ENCODE measurements around the gene OR8J1.
"Not testable (repeated sequence)": the region's sequence is repeated elsewhere in the genome, so short reads cannot be mapped to it uniquely, and the experiment has no call there.

The OR8J1 gene, protein sequence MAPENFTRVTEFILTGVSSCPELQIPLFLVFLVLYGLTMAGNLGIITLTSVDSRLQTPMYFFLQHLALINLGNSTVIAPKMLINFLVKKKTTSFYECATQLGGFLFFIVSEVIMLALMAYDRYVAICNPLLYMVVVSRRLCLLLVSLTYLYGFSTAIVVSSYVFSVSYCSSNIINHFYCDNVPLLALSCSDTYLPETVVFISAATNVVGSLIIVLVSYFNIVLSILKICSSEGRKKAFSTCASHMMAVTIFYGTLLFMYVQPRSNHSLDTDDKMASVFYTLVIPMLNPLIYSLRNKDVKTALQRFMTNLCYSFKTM

DNA sequence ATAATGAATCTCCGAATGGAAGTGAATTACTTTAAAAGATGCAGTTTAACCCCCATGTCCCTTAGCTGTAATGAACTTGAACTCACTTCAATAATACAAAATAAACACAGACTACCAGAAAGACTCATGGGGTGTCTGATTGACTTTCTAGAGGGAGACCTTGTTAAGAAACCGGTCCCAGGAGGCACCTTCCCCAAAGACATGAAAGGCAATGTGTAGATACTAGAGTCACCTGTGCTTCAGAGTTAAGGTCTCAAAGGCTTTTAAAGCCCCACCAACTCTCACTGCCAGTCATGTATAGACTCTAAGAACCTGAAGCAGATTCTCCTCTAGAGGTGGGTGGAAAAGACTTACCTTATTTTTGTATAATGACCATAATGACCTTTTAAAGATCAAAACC lies at the start of gene OR8J1:
Gene OR8J1 (plus strand): TSS at position 301 of the 400 bp plus-strand sequence. CDS start 5,956 bp downstream, outside the sequence.
- no peak for DNase-seq

DNA sequence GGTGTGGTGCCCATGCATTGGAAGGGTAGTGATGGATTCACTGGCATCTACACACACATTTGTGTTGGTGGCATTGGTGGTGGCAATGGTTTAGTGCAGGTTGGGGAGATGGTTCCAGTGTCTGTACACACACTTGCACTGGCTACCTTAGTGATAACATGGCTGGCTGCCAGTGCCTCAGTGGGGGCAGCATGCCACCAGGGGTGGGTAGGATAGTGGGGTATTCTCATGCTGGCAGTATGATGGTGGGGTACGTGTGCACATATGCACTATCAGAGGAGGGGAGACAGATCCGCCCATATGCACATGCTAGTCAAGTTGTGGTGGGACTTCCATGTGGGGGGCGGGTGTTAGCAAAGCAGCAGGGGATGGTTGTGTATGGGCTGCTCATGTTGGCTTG lies 46.3 kb upstream of the OR8J1 start:
- no peak for DNase-seq

- DNase-seq = no peak
These were observed 39.2 kb upstream of the OR8J1 start, which contains the start of gene OR8K3 for GRCh38 chr11:56314844-56315243. Gene OR8K3, plus strand, starts transcription at chr11:56315144. Its CDS starts 3,163 bp downstream, at chr11:56318307.

- no peak for DNase-seq
These were observed 22.1 kb upstream of the OR8J1 start for GRCh38 chr11:56331861-56332491.

- no peak for DNase-seq
These were observed 20.9 kb upstream of the OR8J1 start for GRCh38 chr11:56333156-56333555.

- no peak for DNase-seq
These were observed 13.8 kb upstream of the OR8J1 start for GRCh38 chr11:56340289-56340688.

GRCh38 chr11:56345739-56346138 lies 8.4 kb upstream of the OR8J1 start, which contains the start of gene OR8K1:
Gene OR8K1, plus strand, starts transcription at chr11:56346039. Its CDS starts 0 bp downstream, at chr11:56346039.
- DNase-seq = no peak

DNA sequence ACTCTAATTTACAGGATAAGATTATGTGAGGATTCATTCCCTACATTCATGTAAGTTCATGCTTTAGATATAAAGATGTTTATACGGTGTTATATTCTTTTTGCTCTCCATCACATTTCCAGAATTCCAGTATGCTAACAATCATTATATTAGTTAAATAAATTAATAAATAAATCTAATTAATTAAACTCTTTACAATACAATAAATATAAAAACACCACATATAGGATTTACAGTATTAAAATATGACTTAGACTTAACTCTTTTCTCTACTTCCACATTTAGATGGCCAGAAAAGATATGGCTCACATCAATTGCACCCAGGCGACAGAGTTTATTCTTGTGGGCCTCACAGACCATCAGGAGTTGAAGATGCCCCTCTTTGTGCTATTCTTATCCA lies 21.2 kb downstream of the OR8J1 start, which contains the start of gene OR8U1:
Gene OR8U1 (plus strand): TSS at position 301 of the 400 bp plus-strand sequence. CDS start 0 bp downstream, at position 301.
- DNase-seq = no peak

- no peak for DNase-seq
These were observed 26.0 kb downstream of the OR8J1 start for GRCh38 chr11:56380120-56380519.

GRCh38 chr11:56394381-56394780 lies 40.3 kb downstream of the OR8J1 start:
- DNase-seq = no peak

GRCh38 chr11:56396047-56396446 lies 42.0 kb downstream of the OR8J1 start:
- no peak for DNase-seq

GRCh38 chr11:56401858-56402461 lies 47.9 kb downstream of the OR8J1 start:
- not testable (repeated sequence) for DNase-seq

GRCh38 chr11:56404393-56404792 lies 50.3 kb downstream of the OR8J1 start:
- DNase-seq = no peak

DNA sequence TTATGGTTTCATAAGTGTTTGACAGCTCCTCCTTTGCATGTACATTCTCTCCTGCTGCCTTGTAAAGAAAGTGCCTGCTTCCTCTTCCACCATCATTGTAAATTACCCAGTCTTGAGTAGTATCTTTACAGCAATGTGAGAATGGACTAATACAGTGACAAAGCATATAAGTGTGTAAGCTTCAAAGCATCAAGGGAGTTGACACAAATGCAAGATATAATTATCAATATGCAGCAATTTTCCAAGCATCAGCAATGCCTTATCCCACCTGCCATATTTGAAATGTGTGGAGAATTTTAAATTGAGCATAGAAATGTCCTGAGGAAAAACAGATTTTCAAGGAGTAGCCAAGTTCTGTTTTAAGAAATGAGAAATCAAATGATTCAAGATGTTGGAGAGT lies 56.7 kb downstream of the OR8J1 start:
- DNase-seq = no peak
